Measurements from ENCODE around the gene ALG2. TPM values are rescaled to one million over a fixed set of nuclear protein-coding genes. Genes with fewer than 3 reads are reported as not detected.

The ALG2 gene
- total and polyA plus RNA-seq, 2 of the 4 experiments (the other 2 are of a cell fraction), result 36.4 to 38.4 TPM

GRCh38 chr9:99235069-99235468, 13.3 kb upstream of the ALG2 start:
- intact Hi-C loops (cut with micrococcal nuclease) (no loop called here), in situ Hi-C loops (cut with MboI; ENCODE audit: low sequenced_read_pairs) (no loop called here), dilution Hi-C loops (cut with HindIII; ENCODE audit: low sequenced_read_pairs, unreplicated experiment) (no loop called here)
- Histone ChIP-seq H3K4me3 (ENCODE audit: insufficient read depth, low read depth, low read length) (no peak overlapping the region), H4K5ac (ENCODE audit: low read depth, low read length) (no peak overlapping the region), H3K14ac (replicated peaks; ENCODE audit: low read depth, low read length) (no peak overlapping the region), H2AK9ac (replicated peaks; ENCODE audit: low read depth, low read length, poor library complexity) (no peak overlapping the region), H3K23ac (ENCODE audit: low read depth, low read length) (no peak overlapping the region), H3K4ac (ENCODE audit: low read depth, low read length) (no peak overlapping the region), H3K9ac (ENCODE audit: low read depth, low read length) (no peak overlapping the region), H3K4me2 (ENCODE audit: low read depth, low read length) (no peak overlapping the region), H4K8ac (ENCODE audit: low read depth in 2 of 2, low read length in 2 of 2) (no peak overlapping the region), H2BK5ac (ENCODE audit: low read depth, low read length, poor library complexity, severe bottlenecking) (no peak overlapping the region), H4K91ac (ENCODE audit: insufficient read depth, low read depth, low read length) (no peak overlapping the region), H3K9me1 (ENCODE audit: insufficient read depth, low read length) (no peaks in the 10 kb centered on the region), H2AFZ (replicated peaks; ENCODE audit: low read length, poor library complexity) (no peak overlapping the region), H3K9me3 (ENCODE audit: control insufficient read depth, insufficient read depth, low read length) (no peaks in the 10 kb centered on the region), H3K36me3 (ENCODE audit: control insufficient read depth, insufficient read depth, low read length) (peaks cover 14% of the 10 kb centered on the region), H2BK120ac (ENCODE audit: low read depth, low read length) (no peak overlapping the region), H3K4me1 (ENCODE audit: control insufficient read depth, insufficient read depth, low read length) (no peaks in the 10 kb centered on the region), H3K18ac (ENCODE audit: low read depth, low read length) (no peak overlapping the region), H3K27ac (ENCODE audit: insufficient read depth, low read length) (no peak overlapping the region), H2BK15ac (ENCODE audit: low read depth, low read length) (no peak overlapping the region), H3K27me3 (ENCODE audit: control insufficient read depth, insufficient read depth, low read length) (no peaks in the 10 kb centered on the region), H2BK20ac (ENCODE audit: low read depth, low read length) (no peak overlapping the region), H2AK5ac (ENCODE audit: low read depth, low read length) (no peak overlapping the region), H4K20me1 (ENCODE audit: insufficient read depth, low read length) (peaks cover 7% of the 10 kb centered on the region; the same call in 1 of the 2 replicates), H3K56ac (ENCODE audit: extremely low read depth, insufficient read depth, low read length) (no peak overlapping the region), H3K79me1 (ENCODE audit: low read depth in 1 of 2, low read length in 2 of 2) (peaks cover 3% of the 10 kb centered on the region in 2 experiments; a peak in 2 of 4 replicates)
- TF ChIP-seq FOS (IDR thresholded peaks at IDR 0.05; ENCODE audit: low read depth, low read length) (no peak), NFE2L2 (IDR thresholded peaks at IDR 0.05; ENCODE audit: low read depth, low read length) (no peak), RAD21 (IDR thresholded peaks at IDR 0.05; ENCODE audit: low read length) (no peak), BHLHE40 (IDR thresholded peaks at IDR 0.05; ENCODE audit: low read depth, low read length) (no peak), POLR2A (IDR thresholded peaks at IDR 0.05; ENCODE audit: low read depth, low read length) (no peak), RCOR1 (IDR thresholded peaks at IDR 0.05; ENCODE audit: insufficient replicate concordance, low read length) (no peak), MAZ (IDR thresholded peaks at IDR 0.05; ENCODE audit: borderline replicate concordance, low read depth, low read length) (no peak)
- DNase-seq (no peak), ATAC-seq (ENCODE audit: low read depth) (no peak)
- BruUV-seq (replicated peaks), result no TSS peak
- ChIA-PET POLR2A (ENCODE audit: unreplicated experiment) (no interaction called here), CTCF (no interaction called here)
